ENCODE measurements around the gene CMKLR1. TPM values are rescaled to one million over a fixed set of nuclear protein-coding genes. Genes with fewer than 3 reads are reported as not detected.

Gene CMKLR1
- total RNA-seq, 1 donor from 2014 or later, result 5.2 TPM

GRCh38 chr12:108361606-108362005 is 22.5 kb upstream of the CMKLR1 start:
- DNase-seq (ENCODE audit: low spot score), result no peak

GRCh38 chr12:108360487-108360886 is 21.4 kb upstream of the CMKLR1 start:
- DNase-seq (ENCODE audit: low spot score), result no peak

GRCh38 chr12:108360057-108360456 is 20.9 kb upstream of the CMKLR1 start:
- DNase-seq (ENCODE audit: low spot score), result no peak

GRCh38 chr12:108358580-108358965 is 19.5 kb upstream of the CMKLR1 start:
- no peak for DNase-seq (ENCODE audit: low spot score)

GRCh38 chr12:108357834-108358579 is 18.9 kb upstream of the CMKLR1 start:
- DNase-seq (ENCODE audit: low spot score), result no peak

GRCh38 chr12:108356835-108357806 is 18.0 kb upstream of the CMKLR1 start:
- DNase-seq (ENCODE audit: low spot score), result no peak

GRCh38 chr12:108355069-108355468 is 16.0 kb upstream of the CMKLR1 start:
- no peak for DNase-seq (ENCODE audit: low spot score)

- no peak for DNase-seq (ENCODE audit: low spot score)
Measured at GRCh38 chr12:108352591-108352990, 13.5 kb upstream of the CMKLR1 start.

- DNase-seq (ENCODE audit: low spot score), result no peak
Measured at GRCh38 chr12:108350511-108350910, 11.4 kb upstream of the CMKLR1 start.

GRCh38 chr12:108349278-108349688 is 10.2 kb upstream of the CMKLR1 start:
- no peak for DNase-seq (ENCODE audit: low spot score)

- no peak for DNase-seq (ENCODE audit: low spot score)
Measured at GRCh38 chr12:108348842-108349241, 9.7 kb upstream of the CMKLR1 start.

- DNase-seq (ENCODE audit: low spot score), result no peak
Measured at GRCh38 chr12:108346727-108347710, 7.9 kb upstream of the CMKLR1 start.

GRCh38 chr12:108345716-108346633 is 6.9 kb upstream of the CMKLR1 start:
- no peak for DNase-seq (ENCODE audit: low spot score)

GRCh38 chr12:108342985-108343384 is 3.9 kb upstream of the CMKLR1 start:
- no peak for DNase-seq (ENCODE audit: low spot score)

GRCh38 chr12:108341854-108342847 is 3.0 kb upstream of the CMKLR1 start:
- no peak for DNase-seq (ENCODE audit: low spot score)

- DNase-seq (ENCODE audit: low spot score), result no peak
Measured at GRCh38 chr12:108341356-108341755, 2.2 kb upstream of the CMKLR1 start.

- DNase-seq (ENCODE audit: low spot score), result no peak
Measured at GRCh38 chr12:108340037-108340436, 926 bp upstream of the CMKLR1 start.

GRCh38 chr12:108337235-108338223 is 1.6 kb downstream of the CMKLR1 start:
- no peak for DNase-seq (ENCODE audit: low spot score)
